ENCODE results near the gene TTYH1. TPM values are rescaled to one million over a fixed set of nuclear protein-coding genes. Genes with fewer than 3 reads are reported as not detected.

The TTYH1 gene
- total RNA-seq, 1 donor from 2014 or later: not detected

GRCh38 chr19:54433697-54434096, 18.4 kb downstream of the TTYH1 start:
- H3K4me3 ChIP-seq (ENCODE audit: low read depth, low read length): no peak overlapping the region
- peaks cover 24% of the 10 kb centered on the region for H3K27me3 ChIP-seq (ENCODE audit: control insufficient read depth, insufficient read depth, low read length)
- no peaks in the 10 kb centered on the region for H3K36me3 ChIP-seq (ENCODE audit: control insufficient read depth, insufficient read depth, low read length)
- no peak for DNase-seq (ENCODE audit: low read depth)
- TF ChIP-seq CTCF (IDR thresholded peaks at IDR 0.05; ENCODE audit: insufficient read depth, low read length, poor library complexity, severe bottlenecking): no peak

DNA sequence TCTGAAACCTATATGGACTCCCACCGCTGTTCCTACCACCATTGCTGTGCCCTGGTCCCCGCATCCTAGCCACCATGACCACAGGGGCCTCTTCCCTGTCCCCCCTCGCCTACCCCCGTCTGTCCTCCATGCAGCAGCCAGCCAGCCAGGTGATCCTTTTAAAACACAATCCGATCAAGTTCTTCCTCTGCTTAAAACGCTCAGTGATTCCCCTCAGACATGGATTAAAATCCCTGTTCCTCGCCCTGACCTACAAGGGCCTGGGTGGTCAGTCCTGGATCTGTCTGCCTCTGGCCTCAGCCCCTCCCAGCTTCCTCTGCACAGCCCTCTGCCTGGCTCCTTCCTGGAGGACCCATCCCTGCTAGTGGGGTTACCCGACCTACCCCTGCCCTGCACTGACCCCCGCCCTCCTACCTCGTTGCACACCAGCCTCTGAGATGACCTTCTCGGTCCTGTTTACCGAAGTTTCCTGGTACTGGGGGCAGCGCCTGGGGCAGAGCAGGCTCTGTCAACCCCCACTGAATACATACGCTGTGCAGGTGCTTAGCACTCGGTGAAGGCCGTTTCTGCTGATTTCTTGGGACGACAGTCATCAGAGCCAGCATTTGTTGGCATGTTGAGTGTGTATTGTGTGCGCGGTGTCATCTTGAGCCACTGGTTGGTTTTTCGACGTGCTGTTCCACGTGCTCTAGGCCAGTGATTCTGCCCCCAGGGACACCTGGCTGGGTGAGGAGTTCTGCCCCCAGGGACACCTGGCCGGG, 19.0 kb downstream of the TTYH1 start:
- DNase-seq (ENCODE audit: low read depth): no peak
- H3K27me3 ChIP-seq (ENCODE audit: control insufficient read depth, insufficient read depth, low read length): peaks cover 21% of the 10 kb centered on the region
- H3K36me3 ChIP-seq (ENCODE audit: control insufficient read depth, insufficient read depth, low read length): no peaks in the 10 kb centered on the region
- H3K4me3 ChIP-seq (ENCODE audit: low read depth, low read length): no peak overlapping the region
- no peak for TF ChIP-seq CTCF (IDR thresholded peaks at IDR 0.05; ENCODE audit: insufficient read depth, low read length, poor library complexity, severe bottlenecking)

DNA sequence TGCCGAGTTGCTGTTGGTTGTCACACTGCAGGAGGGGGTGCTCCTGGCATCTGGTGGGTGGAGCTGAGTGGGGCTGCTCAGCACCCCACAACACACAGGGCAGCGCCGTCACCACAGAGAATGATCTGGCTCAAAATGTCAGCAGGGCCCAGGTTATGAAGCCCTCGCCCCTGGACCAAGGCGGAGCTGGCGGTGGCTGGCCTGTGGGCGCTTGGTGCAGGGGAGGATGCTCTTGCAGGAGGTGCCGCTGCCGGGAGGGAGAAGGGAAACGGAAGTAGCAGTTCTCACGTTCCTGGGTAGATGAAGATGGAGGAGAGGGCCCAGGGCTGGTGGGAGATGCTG, 19.6 kb downstream of the TTYH1 start:
- DNase-seq (ENCODE audit: low read depth): no peak

DNA sequence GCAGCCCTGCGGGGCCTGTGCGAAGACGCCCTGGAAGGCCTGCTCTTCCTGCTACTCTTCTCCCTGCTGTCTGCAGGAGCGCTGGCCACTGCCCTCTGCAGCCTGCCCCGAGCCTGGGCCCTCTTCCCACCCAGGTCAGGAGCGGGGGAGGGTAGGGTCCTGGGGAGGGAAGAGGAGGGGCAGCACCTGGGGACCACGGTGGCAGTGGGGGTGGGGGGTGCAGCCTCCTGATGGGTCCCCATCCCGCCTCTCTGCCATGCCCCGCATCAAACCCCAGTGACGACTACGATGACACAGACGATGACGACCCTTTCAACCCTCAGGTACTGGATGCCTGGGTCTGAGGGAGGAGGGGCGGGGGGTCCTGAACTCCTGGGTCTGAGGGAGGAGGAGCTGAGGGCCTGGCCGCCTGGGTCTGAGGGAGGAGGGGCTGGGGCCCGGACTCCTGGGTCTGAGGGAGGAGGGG, 20.3 kb downstream of the TTYH1 start:
- peaks cover 9% of the 10 kb centered on the region for H3K27me3 ChIP-seq (ENCODE audit: control insufficient read depth, insufficient read depth, low read length)
- DNase-seq (ENCODE audit: low read depth): no peak
- no peaks in the 10 kb centered on the region for H3K36me3 ChIP-seq (ENCODE audit: control insufficient read depth, insufficient read depth, low read length)
- no peak for TF ChIP-seq CTCF (IDR thresholded peaks at IDR 0.05; ENCODE audit: insufficient read depth, low read length, poor library complexity, severe bottlenecking)
- no peak overlapping the region for H3K4me3 ChIP-seq (ENCODE audit: low read depth, low read length)

More for the DNA sequence above, 19.6 kb downstream of the TTYH1 start:
- TF ChIP-seq CTCF (IDR thresholded peaks at IDR 0.05; ENCODE audit: insufficient read depth, low read length, poor library complexity, severe bottlenecking): no peak
- H3K27me3 ChIP-seq (ENCODE audit: control insufficient read depth, insufficient read depth, low read length): peaks cover 15% of the 10 kb centered on the region
- no peaks in the 10 kb centered on the region for H3K36me3 ChIP-seq (ENCODE audit: control insufficient read depth, insufficient read depth, low read length)
- no peak overlapping the region for H3K4me3 ChIP-seq (ENCODE audit: low read depth, low read length)

GRCh38 chr19:54436031-54436523, 20.8 kb downstream of the TTYH1 start:
- DNase-seq (ENCODE audit: low read depth): no peak
- Histone ChIP-seq H3K36me3 (ENCODE audit: control insufficient read depth, insufficient read depth, low read length) (no peaks in the 10 kb centered on the region), H3K27me3 (ENCODE audit: control insufficient read depth, insufficient read depth, low read length) (peaks cover 4% of the 10 kb centered on the region), H3K4me3 (ENCODE audit: low read depth, low read length) (no peak overlapping the region)
- TF ChIP-seq CTCF (IDR thresholded peaks at IDR 0.05; ENCODE audit: insufficient read depth, low read length, poor library complexity, severe bottlenecking): no peak
